SU-DHL-6 (cell line): ENCODE measurements around the gene CDH22.

Experiments
- EZH2phosphoT487 ChIP-seq: fragments of 200-600 bp; sonication (generic), shearing (Covaris generic); conservative IDR thresholded peaks from 2 replicates; pipeline ENCODE4 v1.6.1; 2018; ENCODE audit warnings: mild to moderate bottlenecking, antibody characterized with exemption, low read length, moderate library complexity, mixed read lengths
- TF ChIP-seq, protein P1 (sequence below): fragments of 200-600 bp; sonication (generic); IDR thresholded peaks from one replicate; pipeline ENCODE4 v1.5.1; 2017; ENCODE audit warnings: antibody characterized with exemption, mild to moderate bottlenecking, low read length, moderate library complexity; ENCODE audit not compliant: insufficient read depth, poor library complexity, severe bottlenecking

DNA sequence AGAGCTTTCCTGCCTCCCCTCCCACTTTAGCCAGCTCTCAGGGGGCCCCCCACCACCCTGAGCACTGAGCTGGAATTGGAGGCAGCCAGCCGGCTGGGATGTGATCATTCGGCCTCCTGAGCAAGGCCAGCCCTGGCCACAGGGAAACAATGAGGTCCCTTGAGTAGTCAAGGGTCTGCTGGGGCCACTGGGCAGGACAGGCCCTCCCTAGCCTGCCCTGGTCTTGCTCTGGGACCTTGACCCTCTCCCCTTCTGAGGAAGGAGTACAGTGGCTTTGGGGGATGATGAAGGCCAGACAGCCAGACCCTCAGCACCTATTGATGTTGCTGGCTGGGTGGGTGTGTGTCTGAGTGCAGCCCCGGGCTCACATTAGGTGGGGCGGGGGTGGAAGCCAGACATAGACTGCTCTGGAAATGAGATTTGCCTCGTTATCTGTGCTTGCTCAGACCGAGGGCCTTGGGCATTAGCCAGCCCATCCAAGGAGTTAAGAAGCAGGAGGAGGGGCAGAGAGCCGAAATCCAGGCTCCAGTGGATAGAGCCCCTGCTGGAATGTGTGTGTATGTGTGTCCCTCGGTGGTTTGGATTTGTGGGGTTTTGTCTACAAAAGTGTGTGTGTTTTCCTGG lies 168.9 kb downstream of the CDH22 start:
- TF ChIP-seq, protein P1, sequence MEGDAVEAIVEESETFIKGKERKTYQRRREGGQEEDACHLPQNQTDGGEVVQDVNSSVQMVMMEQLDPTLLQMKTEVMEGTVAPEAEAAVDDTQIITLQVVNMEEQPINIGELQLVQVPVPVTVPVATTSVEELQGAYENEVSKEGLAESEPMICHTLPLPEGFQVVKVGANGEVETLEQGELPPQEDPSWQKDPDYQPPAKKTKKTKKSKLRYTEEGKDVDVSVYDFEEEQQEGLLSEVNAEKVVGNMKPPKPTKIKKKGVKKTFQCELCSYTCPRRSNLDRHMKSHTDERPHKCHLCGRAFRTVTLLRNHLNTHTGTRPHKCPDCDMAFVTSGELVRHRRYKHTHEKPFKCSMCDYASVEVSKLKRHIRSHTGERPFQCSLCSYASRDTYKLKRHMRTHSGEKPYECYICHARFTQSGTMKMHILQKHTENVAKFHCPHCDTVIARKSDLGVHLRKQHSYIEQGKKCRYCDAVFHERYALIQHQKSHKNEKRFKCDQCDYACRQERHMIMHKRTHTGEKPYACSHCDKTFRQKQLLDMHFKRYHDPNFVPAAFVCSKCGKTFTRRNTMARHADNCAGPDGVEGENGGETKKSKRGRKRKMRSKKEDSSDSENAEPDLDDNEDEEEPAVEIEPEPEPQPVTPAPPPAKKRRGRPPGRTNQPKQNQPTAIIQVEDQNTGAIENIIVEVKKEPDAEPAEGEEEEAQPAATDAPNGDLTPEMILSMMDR, result no peak
- no peak for TF ChIP-seq EZH2phosphoT487
